ENCODE measurements around the gene IGFLR1.

DNA sequence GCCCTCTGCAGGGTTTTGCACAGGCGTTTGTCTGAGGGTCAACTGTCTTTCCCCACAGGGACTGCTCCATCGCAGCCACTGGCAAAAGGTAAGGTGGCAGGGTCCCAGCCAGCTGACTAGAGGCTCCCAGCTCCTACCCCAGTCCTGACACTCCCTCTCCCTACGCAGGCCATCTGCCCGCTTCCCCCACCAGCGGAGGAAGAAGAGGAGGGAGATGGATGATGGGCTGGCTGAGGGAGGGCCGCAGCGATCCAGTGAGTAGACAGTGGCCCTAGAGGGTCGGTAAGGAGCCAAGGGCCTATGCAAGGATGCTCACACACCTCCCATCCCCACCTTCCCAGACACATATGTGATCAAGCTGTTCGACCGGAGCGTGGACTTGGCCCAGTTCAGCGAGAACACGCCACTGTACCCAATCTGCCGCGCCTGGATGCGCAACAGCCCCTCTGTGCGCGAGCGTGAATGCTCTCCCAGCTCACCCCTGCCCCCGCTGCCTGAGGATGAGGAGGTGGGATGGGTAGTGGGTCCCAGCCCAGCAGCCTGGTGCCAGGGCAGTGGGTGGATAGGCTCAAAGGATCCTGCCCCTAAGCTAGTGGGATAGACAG lies 10.6 kb upstream of the IGFLR1 start:
- TF ChIP-seq CTCF (IDR thresholded peaks at IDR 0.05) (no peak), POLR2A (IDR thresholded peaks at IDR 0.05; ENCODE audit: low read length) (no peak), EP300 (IDR thresholded peaks at IDR 0.05) (no peak), CHD2 (IDR thresholded peaks at IDR 0.05; ENCODE audit: low read length, partially characterized antibody) (no peak), RFX5 (IDR thresholded peaks at IDR 0.05) (no peak), SREBF2 (IDR thresholded peaks at IDR 0.05) (no peak), RAD21 (conservative IDR thresholded peaks at IDR 0.05 in 1 of 2, IDR thresholded peaks at IDR 0.05 in 1 of 2) (no peak), CBX8 (IDR thresholded peaks at IDR 0.05) (no peak), MYC (IDR thresholded peaks at IDR 0.05; ENCODE audit: borderline replicate concordance, low read length) (no peak), ESRRA (IDR thresholded peaks at IDR 0.05; ENCODE audit: borderline replicate concordance, low read length) (no peak), KDM1A (IDR thresholded peaks at IDR 0.05; ENCODE audit: low read depth) (no peak), FOSL2 (IDR thresholded peaks at IDR 0.05) (no peak), FOSL2 (CRISPR knock-in tag; IDR thresholded peaks at IDR 0.05) (no peak)
- TF ChIP-seq, protein P1, sequence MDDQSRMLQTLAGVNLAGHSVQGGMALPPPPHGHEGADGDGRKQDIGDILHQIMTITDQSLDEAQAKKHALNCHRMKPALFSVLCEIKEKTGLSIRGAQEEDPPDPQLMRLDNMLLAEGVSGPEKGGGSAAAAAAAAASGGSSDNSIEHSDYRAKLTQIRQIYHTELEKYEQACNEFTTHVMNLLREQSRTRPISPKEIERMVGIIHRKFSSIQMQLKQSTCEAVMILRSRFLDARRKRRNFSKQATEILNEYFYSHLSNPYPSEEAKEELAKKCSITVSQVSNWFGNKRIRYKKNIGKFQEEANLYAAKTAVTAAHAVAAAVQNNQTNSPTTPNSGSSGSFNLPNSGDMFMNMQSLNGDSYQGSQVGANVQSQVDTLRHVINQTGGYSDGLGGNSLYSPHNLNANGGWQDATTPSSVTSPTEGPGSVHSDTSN (IDR thresholded peaks at IDR 0.05): no peak
